ENCODE measurements around the gene SOS2. TPM values are rescaled to one million over a fixed set of nuclear protein-coding genes. Genes with fewer than 3 reads are reported as not detected.

SOS2 gene
- total and polyA plus RNA-seq, 10 of the 15 experiments (the other 5 are each of a cell fraction or from before 2014, with no cell fraction given), result 2.1 to 16.8 (median 8.4) TPM

DNA sequence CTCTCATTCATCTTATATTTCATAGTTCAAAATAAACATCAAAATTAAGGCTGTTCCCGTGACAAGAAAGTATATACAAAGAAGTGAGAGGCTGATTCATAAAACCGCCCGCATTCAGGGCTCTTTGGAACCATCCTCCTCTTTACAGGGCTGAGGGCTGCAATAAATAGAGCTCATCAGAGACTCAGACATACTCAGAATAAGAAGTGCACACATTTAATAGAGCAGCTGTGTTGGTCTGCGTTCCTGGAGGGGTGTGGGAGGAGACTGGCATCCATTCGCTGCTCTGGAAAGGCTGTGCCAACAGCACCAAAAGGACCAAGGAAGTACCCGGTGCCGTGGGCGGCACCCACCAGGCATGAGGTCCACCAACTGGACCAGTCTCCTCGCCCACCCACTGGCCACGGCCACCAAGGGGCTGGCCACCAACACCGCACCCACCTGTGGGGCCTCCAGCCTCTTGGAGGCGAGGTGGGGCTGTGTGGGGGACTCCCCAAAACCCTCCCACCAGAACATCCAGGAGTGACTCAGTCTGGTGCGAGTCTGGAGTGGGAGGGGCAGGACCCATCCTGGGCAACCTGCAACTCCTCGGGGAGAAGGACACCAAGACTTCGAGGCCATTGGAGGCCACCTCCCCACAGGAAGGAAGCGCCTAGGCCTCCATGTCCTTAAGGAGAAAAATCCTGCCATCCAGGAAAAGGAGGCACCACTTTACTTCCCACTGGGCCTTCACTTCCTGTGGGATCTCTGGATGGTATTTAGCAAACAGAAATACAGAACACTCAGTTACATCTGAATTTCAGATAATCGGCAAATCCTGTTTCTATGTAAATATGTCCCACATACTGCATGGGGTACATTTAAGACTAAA lies 147.7 kb downstream of the SOS2 start (continued):
- TF ChIP-seq IKZF1 (conservative IDR thresholded peaks at IDR 0.05) (peak; percentile 76), NBN (IDR thresholded peaks at IDR 0.05) (no peak; the same call in 1 of the 2 replicates), RFX5 (IDR thresholded peaks at IDR 0.05; ENCODE audit: low read depth, low read length) (no peak), POU2F2 (IDR thresholded peaks at IDR 0.05; ENCODE audit: borderline replicate concordance, low read depth, low read length) (peak; percentile 40; the same call in 1 of the 3 replicates), YY1 (IDR thresholded peaks at IDR 0.05; ENCODE audit: low read depth, low read length) (no peak), POLR2A (IDR thresholded peaks at IDR 0.05; ENCODE audit: low read depth, low read length) (peak; percentile 33; the same call in 1 of the 2 replicates), RUNX3 (IDR thresholded peaks at IDR 0.05; ENCODE audit: low read length) (peak; percentile 63), ESRRA (IDR thresholded peaks at IDR 0.05; ENCODE audit: low read length) (no peak), NR2F1 (conservative IDR thresholded peaks at IDR 0.05) (peak; percentile 30; the same call in 1 of the 2 replicates), TCF7 (IDR thresholded peaks at IDR 0.05; ENCODE audit: borderline replicate concordance) (0 out of 2 replicates have a peak, but pooled peaks have one; percentile 4), BACH1 (IDR thresholded peaks at IDR 0.05; ENCODE audit: borderline replicate concordance) (peak; percentile 85), DPF2 (IDR thresholded peaks at IDR 0.05) (peak; percentile 71)
- TF ChIP-seq, protein P1, sequence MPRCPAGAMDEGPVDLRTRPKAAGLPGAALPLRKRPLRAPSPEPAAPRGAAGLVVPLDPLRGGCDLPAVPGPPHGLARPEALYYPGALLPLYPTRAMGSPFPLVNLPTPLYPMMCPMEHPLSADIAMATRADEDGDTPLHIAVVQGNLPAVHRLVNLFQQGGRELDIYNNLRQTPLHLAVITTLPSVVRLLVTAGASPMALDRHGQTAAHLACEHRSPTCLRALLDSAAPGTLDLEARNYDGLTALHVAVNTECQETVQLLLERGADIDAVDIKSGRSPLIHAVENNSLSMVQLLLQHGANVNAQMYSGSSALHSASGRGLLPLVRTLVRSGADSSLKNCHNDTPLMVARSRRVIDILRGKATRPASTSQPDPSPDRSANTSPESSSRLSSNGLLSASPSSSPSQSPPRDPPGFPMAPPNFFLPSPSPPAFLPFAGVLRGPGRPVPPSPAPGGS (IDR thresholded peaks at IDR 0.05; ENCODE audit: borderline replicate concordance, insufficient read depth, low read depth, low read length, poor library complexity, severe bottlenecking), result peak; percentile 66
